ENCODE measurements around the gene WRAP53. TPM values are rescaled to one million over a fixed set of nuclear protein-coding genes. Genes with fewer than 3 reads are reported as not detected.

The WRAP53 gene
- total RNA-seq, result 11.2 and 36.3 TPM in 2 replicates

GRCh38 chr17:7687908-7688807 is at the start of gene WRAP53:
TSS of gene WRAP53 (plus strand) at chr17:7688477. CDS start at chr17:7688649, 172 bp downstream.

GRCh38 chr17:7650509-7651096 is 37.7 kb upstream of the WRAP53 start, which contains the start of gene ATP1B2:
TSS of gene ATP1B2 (plus strand) at chr17:7650926. CDS start at chr17:7651519, 593 bp downstream.

GRCh38 chr17:7687072-7687907 is 987 bp upstream of the WRAP53 start, which contains the start of gene TP53:
TSS of gene TP53 (minus strand) at chr17:7687490. CDS start at chr17:7676594, 10,896 bp downstream.

GRCh38 chr17:7704601-7705268 is 16.5 kb downstream of the WRAP53 start, which contains the start of gene EFNB3:
TSS of gene EFNB3 (plus strand) at chr17:7705202. CDS start at chr17:7705599, 397 bp downstream.

GRCh38 chr17:7716901-7717755 is 28.9 kb downstream of the WRAP53 start, which contains the start of gene DNAH2:
TSS of gene DNAH2 (plus strand) at chr17:7717744. CDS start at chr17:7719735, 1,991 bp downstream.

Other genes with a start within 250 kb of the WRAP53 start
- 0.49 and 2.2 TPM in 2 replicates for gene FGF11, start 249.0 kb upstream of the WRAP53 start, total RNA-seq
- 6.4 and 17.1 TPM in 2 replicates for gene CHRNB1, start 243.4 kb upstream of the WRAP53 start, total RNA-seq
- gene ZBTB4, start 208.8 kb upstream of the WRAP53 start, total RNA-seq, result 17.9 and 31.6 TPM in 2 replicates
- gene SLC35G6, start 207.0 kb upstream of the WRAP53 start, total RNA-seq, result not detected in 2 replicates
- gene POLR2A, start 204.1 kb upstream of the WRAP53 start, total RNA-seq, result 74.3 and 158 TPM in 2 replicates
- gene TNFSF12, start 139.4 kb upstream of the WRAP53 start, total RNA-seq, result 13.5 and 25.2 TPM in 2 replicates
- gene TNFSF13, start 129.7 kb upstream of the WRAP53 start, total RNA-seq, result 0.81 and 4.7 TPM in 2 replicates
- 61.2 and 89.3 TPM in 2 replicates for gene SENP3, start 126.6 kb upstream of the WRAP53 start, total RNA-seq
- gene CD68, start 108.8 kb upstream of the WRAP53 start, total RNA-seq, result 12.1 and 20.0 TPM in 2 replicates
- gene MPDU1, start 104.6 kb upstream of the WRAP53 start, total RNA-seq, result 113 and 243 TPM in 2 replicates
- gene SOX15, start 98.4 kb upstream of the WRAP53 start, total RNA-seq, result 0.98 and 4.3 TPM in 2 replicates
- gene FXR2, start 73.6 kb upstream of the WRAP53 start, total RNA-seq, result 41.2 and 42.3 TPM in 2 replicates
- gene SAT2, start 60.7 kb upstream of the WRAP53 start, total RNA-seq, result 28.4 and 40.6 TPM in 2 replicates
- gene SHBG, start 58.3 kb upstream of the WRAP53 start, total RNA-seq, result 0.89 TPM in 1 of 2 replicates, not detected in the other
- gene ATP1B2, start 37.6 kb upstream of the WRAP53 start, total RNA-seq, result 0.13 TPM in 1 of 2 replicates, not detected in the other
- gene TP53, start 987 bp upstream of the WRAP53 start, total RNA-seq, result 66.6 and 70.0 TPM in 2 replicates
- gene EFNB3, start 16.7 kb downstream of the WRAP53 start, total RNA-seq, result 0.81 and 3.8 TPM in 2 replicates
- gene DNAH2, start 29.3 kb downstream of the WRAP53 start, total RNA-seq, result under 0.01 and 0.16 TPM in 2 replicates
- 4.1 and 12.0 TPM in 2 replicates for gene KDM6B, start 145.7 kb downstream of the WRAP53 start, total RNA-seq
- 2.4 TPM in 2 replicates for gene TMEM88, start 166.6 kb downstream of the WRAP53 start, total RNA-seq
- gene NAA38, start 169.1 kb downstream of the WRAP53 start, total RNA-seq, result 90.0 and 123 TPM in 2 replicates
- 4.4 and 4.6 TPM in 2 replicates for gene CYB5D1, start 169.5 kb downstream of the WRAP53 start, total RNA-seq
- gene CHD3, start 200.3 kb downstream of the WRAP53 start, total RNA-seq, result 59.3 and 106 TPM in 2 replicates
- gene RNF227, start 227.8 kb downstream of the WRAP53 start, total RNA-seq, result 0.33 and 2.4 TPM in 2 replicates
- gene KCNAB3, start 241.4 kb downstream of the WRAP53 start, total RNA-seq, result 0.16 and 0.63 TPM in 2 replicates
- 87.2 and 97.5 TPM in 2 replicates for gene TRAPPC1, start 243.5 kb downstream of the WRAP53 start, total RNA-seq
- 17.6 and 24.8 TPM in 2 replicates for gene CNTROB, start 243.7 kb downstream of the WRAP53 start, total RNA-seq

Data from mesangial cell (primary cell).